HG02981 (cell line): ENCODE results near the gene CCDC18.
A peak's percentile ranks its signal among the peaks of the same experiment; 100 is the strongest.
"Not testable (repeated sequence)": the region's sequence is repeated elsewhere in the genome, so short reads cannot be mapped to it uniquely, and the experiment has no call there.

Experiments
- ATAC-seq: cut with Tn5 transposase; IDR thresholded peaks from one replicate; pipeline ENCODE4 v1.9.1; 2021; ENCODE audit warnings: mild to moderate bottlenecking, moderate library complexity; ENCODE audit not compliant: unreplicated experiment

The CCDC18 gene, protein sequence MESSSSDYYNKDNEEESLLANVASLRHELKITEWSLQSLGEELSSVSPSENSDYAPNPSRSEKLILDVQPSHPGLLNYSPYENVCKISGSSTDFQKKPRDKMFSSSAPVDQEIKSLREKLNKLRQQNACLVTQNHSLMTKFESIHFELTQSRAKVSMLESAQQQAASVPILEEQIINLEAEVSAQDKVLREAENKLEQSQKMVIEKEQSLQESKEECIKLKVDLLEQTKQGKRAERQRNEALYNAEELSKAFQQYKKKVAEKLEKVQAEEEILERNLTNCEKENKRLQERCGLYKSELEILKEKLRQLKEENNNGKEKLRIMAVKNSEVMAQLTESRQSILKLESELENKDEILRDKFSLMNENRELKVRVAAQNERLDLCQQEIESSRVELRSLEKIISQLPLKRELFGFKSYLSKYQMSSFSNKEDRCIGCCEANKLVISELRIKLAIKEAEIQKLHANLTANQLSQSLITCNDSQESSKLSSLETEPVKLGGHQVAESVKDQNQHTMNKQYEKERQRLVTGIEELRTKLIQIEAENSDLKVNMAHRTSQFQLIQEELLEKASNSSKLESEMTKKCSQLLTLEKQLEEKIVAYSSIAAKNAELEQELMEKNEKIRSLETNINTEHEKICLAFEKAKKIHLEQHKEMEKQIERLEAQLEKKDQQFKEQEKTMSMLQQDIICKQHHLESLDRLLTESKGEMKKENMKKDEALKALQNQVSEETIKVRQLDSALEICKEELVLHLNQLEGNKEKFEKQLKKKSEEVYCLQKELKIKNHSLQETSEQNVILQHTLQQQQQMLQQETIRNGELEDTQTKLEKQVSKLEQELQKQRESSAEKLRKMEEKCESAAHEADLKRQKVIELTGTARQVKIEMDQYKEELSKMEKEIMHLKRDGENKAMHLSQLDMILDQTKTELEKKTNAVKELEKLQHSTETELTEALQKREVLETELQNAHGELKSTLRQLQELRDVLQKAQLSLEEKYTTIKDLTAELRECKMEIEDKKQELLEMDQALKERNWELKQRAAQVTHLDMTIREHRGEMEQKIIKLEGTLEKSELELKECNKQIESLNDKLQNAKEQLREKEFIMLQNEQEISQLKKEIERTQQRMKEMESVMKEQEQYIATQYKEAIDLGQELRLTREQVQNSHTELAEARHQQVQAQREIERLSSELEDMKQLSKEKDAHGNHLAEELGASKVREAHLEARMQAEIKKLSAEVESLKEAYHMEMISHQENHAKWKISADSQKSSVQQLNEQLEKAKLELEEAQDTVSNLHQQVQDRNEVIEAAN (N-terminal part only)

DNA sequence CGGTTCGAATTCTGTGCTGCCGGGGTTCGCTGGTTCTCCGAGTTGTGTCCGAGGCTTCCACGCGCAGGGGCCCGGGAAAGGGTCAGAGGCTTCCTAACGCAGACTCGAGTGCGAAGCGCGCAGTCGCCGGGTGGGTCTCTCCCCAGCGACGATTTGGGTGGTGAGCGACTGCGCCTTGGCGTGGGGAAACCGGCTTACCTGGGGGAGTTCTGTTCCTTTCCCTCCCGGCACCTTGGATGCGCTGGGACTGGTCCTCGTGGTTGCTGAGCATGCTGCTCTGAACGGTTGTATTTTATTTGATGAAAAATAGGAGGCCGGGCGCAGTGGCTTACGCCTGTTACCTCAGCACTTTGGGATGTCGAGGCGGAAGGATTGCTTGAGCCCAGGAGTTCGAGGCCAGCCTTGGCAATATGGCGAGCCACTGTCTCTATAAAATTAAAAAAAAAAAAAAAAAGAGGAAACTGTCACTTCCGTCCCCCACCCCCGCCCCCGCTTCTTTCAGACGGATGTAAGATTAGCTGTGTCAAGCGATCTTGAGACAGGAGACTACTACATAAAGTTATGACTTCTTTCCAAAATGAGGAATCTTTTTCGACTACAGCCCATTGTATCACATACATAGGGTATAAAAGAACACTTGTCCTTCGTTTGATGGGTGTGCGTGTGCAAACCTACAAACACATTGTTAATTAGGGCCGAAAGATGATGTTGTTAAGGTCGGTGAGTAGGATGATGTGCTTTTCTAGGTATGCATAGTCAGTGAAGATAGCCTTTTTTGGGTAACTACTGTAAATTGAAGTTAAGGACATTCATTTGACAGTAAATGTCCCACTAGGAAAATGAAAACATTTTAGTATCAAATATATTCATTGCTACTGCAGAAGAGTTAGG, at the start of gene CCDC18:
Gene CCDC18 (plus strand): TSS at position 2 of the 891 bp plus-strand sequence. CDS start 2,638 bp downstream, outside the sequence.
- peak; percentile 5 for ATAC-seq

DNA sequence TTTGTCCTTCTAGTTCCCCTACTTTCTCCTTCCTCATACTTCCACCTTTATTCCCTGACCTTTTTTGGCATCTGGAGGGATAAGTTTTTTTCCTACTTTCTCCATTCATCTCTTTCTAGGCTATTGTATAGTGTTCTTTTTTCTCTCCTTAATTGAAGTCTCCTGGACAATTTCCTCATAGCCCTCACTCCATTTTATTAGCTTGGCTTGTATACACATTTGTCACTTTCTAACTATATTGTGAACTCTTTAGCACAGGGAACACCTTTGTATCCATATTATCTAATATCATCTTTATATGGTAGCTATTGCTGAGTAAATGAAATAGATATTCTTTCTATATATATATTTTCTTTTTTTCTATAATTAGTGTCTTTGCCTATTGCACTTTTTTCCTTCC, 47.9 kb upstream of the CCDC18 start:
- ATAC-seq: no peak

DNA sequence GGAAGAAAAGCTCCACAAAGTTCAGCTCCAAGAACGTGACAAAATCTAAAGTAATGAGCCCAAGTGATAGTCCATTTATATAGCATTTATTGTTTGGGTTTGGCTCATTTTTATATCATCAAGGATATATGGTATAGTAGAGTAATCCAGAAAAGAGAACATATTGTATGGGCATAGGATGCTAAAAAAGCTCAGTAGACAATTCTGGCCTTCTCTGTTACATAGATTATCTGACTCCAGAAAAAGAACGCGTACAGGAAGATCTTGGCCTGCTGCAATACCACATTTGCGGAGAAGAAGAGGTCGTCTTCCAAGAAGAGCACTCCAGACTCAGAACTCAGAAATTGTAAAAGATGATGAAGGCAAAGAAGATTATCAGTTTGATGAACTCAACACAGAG, 44.1 kb upstream of the CCDC18 start:
- ATAC-seq: no peak

DNA sequence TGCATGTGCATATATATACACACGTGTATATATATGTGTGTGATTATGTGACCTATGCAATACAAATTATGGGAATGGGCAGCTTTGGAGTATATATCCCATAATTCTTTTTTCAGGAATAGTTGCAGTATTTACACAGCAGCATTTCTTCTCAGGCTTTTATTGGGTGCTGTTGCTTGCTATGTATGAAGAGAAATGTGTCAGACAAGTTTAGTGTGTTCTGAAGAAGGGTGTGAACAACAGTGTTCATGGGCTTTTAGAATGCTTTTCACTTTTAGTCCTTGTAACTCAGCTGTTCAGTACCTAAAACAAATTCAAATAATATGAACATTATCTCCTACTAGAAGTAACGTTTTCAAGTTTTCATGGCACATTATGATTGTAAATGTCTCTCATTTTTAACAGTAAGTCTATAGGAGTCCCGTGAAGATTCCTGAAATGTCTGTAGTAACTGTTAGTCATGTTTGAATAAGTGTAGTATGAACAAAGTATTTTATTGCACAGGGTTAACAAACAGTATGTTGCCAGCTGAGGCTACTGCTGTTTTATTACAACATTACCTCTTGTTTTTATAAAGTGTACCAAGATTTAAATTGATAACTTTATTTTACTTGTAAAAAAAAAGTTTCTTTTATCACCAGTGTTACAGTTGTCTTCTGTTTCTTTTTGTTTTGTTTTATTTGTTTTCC, 42.8 kb upstream of the CCDC18 start:
- no peak for ATAC-seq

DNA sequence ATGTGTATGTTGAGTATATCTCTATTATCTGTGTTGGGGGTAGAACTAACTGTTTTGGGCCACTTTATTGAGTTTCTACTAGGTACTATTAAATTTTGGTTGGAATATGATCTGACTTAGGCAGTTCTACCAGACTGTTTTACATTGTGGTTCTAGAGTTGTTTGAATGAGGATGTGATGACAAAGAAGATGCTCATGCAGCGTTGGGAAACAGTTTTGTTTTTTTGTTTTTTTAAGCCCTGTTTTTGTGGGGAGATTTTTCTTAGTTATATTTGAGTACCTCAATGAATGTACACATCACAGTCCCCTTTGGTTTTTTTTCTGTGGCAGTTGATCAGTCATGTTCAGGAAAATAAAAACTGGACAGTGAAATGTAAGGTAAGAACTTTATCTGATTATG, 40.4 kb upstream of the CCDC18 start:
- ATAC-seq: no peak

DNA sequence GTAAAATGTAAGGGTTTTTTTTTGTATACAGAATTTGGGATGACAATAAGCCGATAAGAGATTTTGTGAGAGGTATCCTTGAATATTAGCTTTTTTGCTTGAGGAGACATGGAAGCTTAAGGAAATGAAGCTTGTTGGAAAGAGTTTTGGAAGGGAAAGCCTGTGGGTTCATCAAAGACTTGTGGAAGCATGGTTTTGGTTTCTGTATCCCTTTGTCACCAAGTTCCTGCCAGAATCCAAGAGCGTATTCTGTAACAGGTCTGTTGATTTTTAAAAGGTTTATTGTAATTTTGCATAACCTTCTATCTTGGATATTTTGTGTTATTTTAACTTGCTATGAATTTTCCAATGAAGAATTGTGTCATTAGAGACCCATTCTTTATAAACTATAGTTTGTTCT, 38.4 kb upstream of the CCDC18 start:
- ATAC-seq: no peak

DNA sequence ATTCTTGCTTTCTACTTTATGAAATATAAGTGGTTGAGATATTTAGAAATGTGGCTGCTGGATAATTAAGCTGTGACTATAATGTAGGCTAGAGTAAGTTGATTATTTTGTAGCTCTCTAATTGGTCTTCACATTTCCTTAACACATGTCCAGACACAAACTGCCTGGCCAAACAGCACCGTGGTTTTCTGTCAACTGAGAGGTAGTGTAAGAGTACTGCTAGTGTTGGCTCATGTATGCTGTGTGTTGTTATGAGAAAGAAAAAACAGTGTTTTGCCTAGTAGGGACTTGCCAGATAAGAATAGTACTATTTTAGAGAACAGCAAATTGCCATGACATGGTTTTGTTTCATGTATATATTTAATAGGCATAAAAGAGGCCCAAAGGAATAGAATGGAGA, 37.4 kb upstream of the CCDC18 start:
- ATAC-seq: no peak

DNA sequence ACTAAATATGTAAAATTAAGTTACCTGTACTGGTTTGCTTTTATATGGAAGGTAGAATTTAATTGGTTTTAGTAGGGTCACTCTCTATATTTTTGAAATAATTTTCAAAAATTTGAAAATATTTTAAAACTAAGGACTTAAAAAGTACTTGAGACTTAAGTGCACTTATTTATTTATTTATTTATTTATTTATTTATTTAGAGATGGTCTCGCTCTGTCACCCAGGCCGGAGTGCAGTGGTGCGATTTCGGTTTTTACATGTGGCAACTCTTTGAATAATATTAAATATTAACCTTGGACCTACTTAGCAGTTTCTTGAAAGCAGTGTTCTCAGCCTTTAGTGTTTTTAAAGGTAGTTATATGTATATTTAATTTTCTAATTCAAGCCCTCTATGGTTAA, 36.8 kb upstream of the CCDC18 start:
- ATAC-seq: no peak

DNA sequence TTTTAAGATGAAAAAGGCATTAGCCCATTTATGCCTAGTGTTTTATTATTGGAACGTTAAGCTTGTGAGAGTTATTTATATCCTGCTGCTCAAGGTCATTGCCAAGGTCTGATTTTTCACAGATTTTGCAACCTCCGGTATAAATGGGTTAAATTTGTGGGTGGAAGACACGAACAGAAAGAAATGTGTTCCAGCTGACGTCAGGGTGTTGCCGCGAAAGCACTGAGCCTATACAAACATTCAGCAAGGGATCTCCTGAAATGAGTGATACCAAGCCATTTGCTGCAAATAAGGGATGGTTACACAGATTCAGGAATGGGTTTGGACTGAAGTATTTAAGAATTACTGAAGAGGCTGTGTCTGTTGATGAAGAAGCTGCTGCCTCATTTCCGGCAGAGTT, 32.5 kb upstream of the CCDC18 start:
- ATAC-seq: no peak

DNA sequence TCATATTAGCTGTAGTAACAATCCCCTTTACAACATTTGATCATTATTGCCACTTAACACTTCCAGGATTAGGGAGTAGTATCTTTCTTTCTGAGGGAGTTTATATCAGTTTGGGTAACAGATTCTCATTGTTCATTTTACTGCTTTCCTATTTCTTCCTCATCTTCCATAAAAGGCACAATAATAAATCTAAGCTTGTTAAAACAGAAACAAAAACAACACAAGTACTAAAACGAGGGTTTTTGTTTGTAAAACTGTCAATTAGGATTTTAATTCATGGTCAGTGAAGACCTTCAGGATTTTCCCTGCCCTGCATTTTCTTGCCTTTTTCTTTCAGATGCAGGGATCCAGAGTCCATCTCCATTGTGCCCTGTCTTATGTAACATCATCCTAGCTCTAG, 29.8 kb upstream of the CCDC18 start:
- ATAC-seq: no peak

DNA sequence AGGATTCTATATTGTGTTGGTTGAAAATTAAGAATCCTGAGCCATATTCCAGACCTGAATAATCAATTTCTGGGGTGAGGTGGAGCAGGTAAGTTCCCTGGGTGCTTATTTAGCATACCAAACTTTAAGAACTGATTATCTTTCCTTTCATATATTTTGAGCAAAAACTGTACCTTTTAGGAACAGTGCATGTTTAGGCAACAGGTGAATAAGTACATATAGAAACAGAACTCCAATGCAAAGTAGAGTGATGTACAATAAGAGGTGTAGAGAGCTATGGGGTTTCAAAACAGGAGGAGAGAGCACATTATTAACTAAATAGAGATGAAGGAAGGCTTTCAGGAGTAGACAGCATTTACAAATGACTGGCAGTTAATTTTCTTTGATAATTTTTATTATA, 29.1 kb upstream of the CCDC18 start:
- ATAC-seq: no peak

DNA sequence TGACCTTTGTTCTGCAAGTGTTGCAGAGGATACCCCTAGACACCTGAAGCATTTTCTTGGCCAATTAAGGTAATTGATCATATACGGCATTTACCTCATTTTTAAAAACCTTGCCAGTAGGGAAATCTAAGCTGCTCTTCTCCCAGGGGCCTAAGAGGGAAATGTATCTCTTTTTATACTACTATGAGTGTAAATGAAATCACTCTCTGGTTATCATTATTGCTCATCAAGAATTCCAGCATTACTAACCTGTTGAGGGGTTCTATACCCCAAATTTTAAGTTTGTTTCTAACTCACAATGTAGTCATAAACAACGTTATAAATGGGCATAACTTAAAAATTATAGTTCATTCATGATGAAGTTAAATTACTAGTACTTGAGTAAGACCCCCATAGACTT, 27.7 kb upstream of the CCDC18 start:
- no peak for ATAC-seq

DNA sequence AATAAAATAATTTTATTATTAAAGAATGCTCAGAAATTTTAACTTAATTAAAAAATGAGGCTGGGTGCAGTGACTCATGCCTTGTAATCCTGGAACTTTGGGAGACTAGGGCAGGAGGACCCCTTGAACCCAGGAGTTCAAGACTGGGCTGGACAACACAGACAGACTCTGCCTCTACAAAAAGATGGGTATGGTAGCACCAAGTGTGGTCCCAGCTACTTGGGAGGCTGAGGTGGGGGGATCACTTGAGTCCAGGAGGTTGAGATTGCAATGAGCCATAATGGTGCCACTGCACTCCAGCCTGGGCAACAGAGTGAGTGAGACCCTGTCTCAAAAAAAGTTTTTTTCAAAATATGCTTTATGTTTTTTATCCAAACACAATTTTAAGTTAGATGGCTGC, 25.6 kb upstream of the CCDC18 start:
- no peak for ATAC-seq

DNA sequence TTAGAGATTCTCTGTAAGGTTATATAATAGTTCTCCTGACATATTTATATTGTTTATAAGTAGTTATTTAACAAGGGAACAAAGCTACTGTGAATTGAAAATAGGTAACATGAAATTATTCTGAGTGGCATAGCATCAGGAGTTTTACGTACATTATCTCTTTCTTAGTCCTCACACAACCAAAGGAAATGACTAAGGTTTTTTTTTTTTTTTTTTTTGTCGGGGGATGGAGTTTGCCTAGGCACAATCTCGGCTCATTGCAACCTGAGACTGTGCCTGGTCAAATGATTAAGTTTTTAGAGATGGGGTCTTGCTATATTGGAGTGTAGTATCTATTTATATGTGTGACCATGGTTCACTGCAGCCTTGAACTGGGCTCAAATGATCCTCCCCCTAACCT, 25.2 kb upstream of the CCDC18 start:
- no peak for ATAC-seq

DNA sequence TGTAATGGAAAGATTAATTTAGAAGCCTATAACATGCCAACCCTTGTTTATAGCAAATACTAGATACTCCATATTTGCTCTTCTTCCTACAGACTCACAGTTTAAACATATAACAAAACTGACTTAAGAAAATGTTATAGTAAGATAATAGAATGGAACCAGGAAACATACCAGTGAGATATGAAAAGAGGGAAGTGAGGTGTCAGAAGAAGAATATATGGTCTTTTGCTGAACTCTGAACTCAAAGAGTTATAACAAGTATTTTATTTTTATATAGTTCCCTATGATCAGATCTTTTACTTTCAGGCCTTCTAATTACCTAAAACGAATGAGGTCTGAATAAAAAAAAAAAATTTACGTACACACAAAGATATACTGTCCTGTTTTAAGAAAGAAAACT, 21.2 kb upstream of the CCDC18 start:
- no peak for ATAC-seq

DNA sequence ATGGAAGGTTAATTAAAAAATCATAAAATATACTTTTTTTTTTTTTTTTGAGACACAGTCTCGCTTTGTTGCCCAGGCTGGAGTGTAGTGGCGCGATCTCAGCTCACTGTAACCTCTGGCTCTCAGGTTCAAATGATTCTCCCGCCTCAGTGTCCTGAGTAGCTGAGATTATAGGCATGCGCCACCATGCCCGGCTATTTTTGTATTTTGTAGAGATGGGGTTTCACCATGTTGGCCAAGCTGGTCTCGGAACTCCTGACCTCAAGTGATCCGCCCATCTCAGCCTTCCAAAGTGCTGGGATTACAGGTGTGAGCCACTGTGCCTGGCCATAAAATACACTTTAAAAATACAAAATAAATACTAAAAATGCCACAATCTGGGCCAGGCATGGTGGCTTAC, 17.2 kb upstream of the CCDC18 start:
- ATAC-seq: not testable (repeated sequence)

DNA sequence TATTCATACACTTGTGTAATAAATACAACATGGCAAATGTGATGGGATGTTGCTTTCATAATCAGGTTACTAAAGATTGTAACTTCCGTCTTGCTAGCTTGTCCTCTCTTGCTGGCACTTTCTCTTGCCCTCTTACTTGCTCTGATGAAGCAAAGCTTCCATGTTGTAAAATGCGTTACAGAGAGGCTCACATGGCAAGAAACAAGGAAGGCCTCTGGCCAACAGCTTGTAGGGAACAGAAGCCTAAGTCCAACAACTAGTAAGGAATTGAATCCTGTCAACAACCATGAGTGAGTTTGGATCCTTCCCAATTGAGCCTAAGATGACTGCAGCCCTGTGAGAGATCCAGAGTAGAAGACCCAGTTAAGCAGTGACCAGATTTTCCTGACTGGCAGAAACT, 15.7 kb upstream of the CCDC18 start:
- no peak for ATAC-seq

DNA sequence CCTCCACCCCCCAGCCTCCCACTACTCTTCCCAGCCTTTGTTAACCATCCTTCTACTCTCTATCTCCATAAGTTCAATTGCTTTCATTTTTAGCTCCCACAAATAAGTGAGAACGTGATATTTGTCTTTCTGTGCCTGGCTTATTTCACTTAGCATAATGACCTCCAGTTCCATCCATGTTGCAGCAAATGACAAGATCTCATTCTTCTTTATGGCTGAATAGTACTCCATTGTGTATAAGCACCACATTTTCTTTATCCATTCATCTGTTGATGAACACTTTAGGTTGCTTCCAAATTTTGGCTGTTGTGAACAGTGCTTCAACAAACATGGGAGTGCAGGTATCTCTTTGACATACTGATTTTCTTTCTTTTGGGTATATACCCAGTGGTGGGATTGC, 14.6 kb upstream of the CCDC18 start:
- not testable (repeated sequence) for ATAC-seq

DNA sequence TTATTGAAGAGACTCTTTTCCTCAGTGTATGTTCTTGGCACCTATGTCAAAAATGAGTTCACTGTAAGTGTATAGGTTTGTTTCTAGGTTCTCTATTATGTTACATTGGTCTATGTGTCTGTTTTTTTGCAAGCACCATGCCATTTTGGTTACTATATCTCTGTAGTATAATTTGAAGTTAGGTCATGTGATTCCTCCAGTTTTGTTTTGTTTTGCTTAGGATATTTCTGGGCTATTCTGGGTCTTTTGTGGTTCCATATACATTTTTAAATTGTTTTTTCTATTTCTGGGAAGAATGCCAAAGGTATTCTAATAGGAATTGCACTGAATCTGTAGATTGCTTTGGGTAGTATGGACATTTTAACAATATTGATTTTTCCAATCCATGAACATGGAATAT, 13.5 kb upstream of the CCDC18 start:
- no peak for ATAC-seq
